MM.1S (cell line): ENCODE measurements around the gene ZNF585A.

Experiments used
- CTCF ChIP-seq: fragments of 300-600 bp; sonication (generic); IDR thresholded peaks from 2 replicates; pipeline ENCODE4 v1.5.1; 2016; ENCODE audit warnings: antibody characterized with exemption, low read length, mixed read lengths
- EZH2 ChIP-seq: fragments of 300-600 bp; sonication (generic); optimal IDR thresholded peaks from 2 replicates; pipeline ENCODE3; 2017; ENCODE audit warnings: low read depth, mild to moderate bottlenecking, antibody characterized with exemption, low read length, mixed read lengths
- EZH2phosphoT487 ChIP-seq: fragments of 300-600 bp; sonication (generic); IDR thresholded peaks from 2 replicates; pipeline ENCODE4 v1.6.1; 2018; ENCODE audit warnings: antibody characterized with exemption, low read length

- TF ChIP-seq CTCF: no peak
- TF ChIP-seq EZH2phosphoT487: no peak
- TF ChIP-seq EZH2: no peak
Measured at GRCh38 chr19:37128821-37129177, 43.7 kb downstream of the ZNF585A start.
